KBM-7 (cell line): Measurements from ENCODE around the gene HESX1.

Experiments used
- DNase-seq: peaks from one replicate; pipeline ENCODE4 v3.0.0-alpha.2; 2015
- in situ Hi-C: fragments of 300-500 bp; cut with MboI; formaldehyde crosslinking; loops from 2 replicates; pipeline ENCODE4 v1.14.3; 2020; ENCODE audit warnings: low sequenced_read_pairs, low pct_unique_long_range_greater_than_20kb, mixed read lengths

Gene HESX1

GRCh38 chr3:57199895-57200297, at the start of gene HESX1:
Gene HESX1 (minus strand): TSS chr3:57199978. CDS start chr3:57199918, 60 bp downstream.
- DNase-seq: no peak

GRCh38 chr3:57244946-57245345, 45.2 kb upstream of the HESX1 start:
- no peak for DNase-seq
- in situ Hi-C loops: no loop called here

More at GRCh38 chr3:57199895-57200297, at the start of gene HESX1:
- in situ Hi-C loops: no loop called here

GRCh38 chr3:57234613-57235575, 35.1 kb upstream of the HESX1 start:
- in situ Hi-C loops: no loop called here
- no peak for DNase-seq

GRCh38 chr3:57233799-57234198, 34.0 kb upstream of the HESX1 start:
- DNase-seq: no peak
- in situ Hi-C loops: no loop called here

GRCh38 chr3:57230006-57230405, 30.2 kb upstream of the HESX1 start:
- in situ Hi-C loops: no loop called here
- DNase-seq: no peak

GRCh38 chr3:57227930-57228751, 28.4 kb upstream of the HESX1 start:
- in situ Hi-C loops: no loop called here
- DNase-seq: peak; percentile 59

- peak; percentile 92 for DNase-seq
- in situ Hi-C loops: no loop called here
Measured at GRCh38 chr3:57227204-57227929, 27.6 kb upstream of the HESX1 start, which contains the start of gene APPL1. Gene APPL1 (plus strand): TSS chr3:57227729. CDS start chr3:57227884, 155 bp downstream.

GRCh38 chr3:57226176-57226575, 26.4 kb upstream of the HESX1 start:
- DNase-seq: peak; percentile 71
- in situ Hi-C loops: no loop called here

GRCh38 chr3:57224856-57225255, 25.1 kb upstream of the HESX1 start:
- in situ Hi-C loops: no loop called here
- DNase-seq: no peak

- peak; percentile 8 for DNase-seq
- in situ Hi-C loops: no loop called here
Measured at GRCh38 chr3:57221883-57222282, 22.1 kb upstream of the HESX1 start.

GRCh38 chr3:57206423-57206822, 6.6 kb upstream of the HESX1 start:
- no peak for DNase-seq
- in situ Hi-C loops: no loop called here

- in situ Hi-C loops: no loop called here
- DNase-seq: no peak
Measured at GRCh38 chr3:57194641-57195040, 5.1 kb downstream of the HESX1 start.

- in situ Hi-C loops: no loop called here
- DNase-seq: no peak
Measured at GRCh38 chr3:57192028-57192427, 7.8 kb downstream of the HESX1 start.

- no peak for DNase-seq
- in situ Hi-C loops: no loop called here
Measured at GRCh38 chr3:57184526-57184925, 15.3 kb downstream of the HESX1 start.

GRCh38 chr3:57179580-57180410, 20.0 kb downstream of the HESX1 start:
- in situ Hi-C loops: no loop called here
- DNase-seq: peak; percentile 32

GRCh38 chr3:57176045-57176444, 23.7 kb downstream of the HESX1 start:
- in situ Hi-C loops: no loop called here
- DNase-seq: no peak

GRCh38 chr3:57173687-57174086, 26.1 kb downstream of the HESX1 start:
- DNase-seq: no peak
- in situ Hi-C loops: no loop called here

GRCh38 chr3:57170946-57171345, 28.8 kb downstream of the HESX1 start:
- no peak for DNase-seq
- in situ Hi-C loops: no loop called here
